Measurements from ENCODE around the gene TYSND1.

- no peak for TF ChIP-seq CTCF (IDR thresholded peaks at IDR 0.05)
- TF ChIP-seq POLR2A (IDR thresholded peaks at IDR 0.05): no peak
Measured at GRCh38 chr10:70193391-70193844, 46.9 kb upstream of the TYSND1 start.

All from testis (tissue), 2 donors.